Liver (tissue), 9 donors: Measurements from ENCODE around the gene APOL4. TPM values are rescaled to one million over a fixed set of nuclear protein-coding genes. Genes with fewer than 3 reads are reported as not detected.

Experiments used
- DNase-seq: peaks from one replicate; pipeline ENCODE4 v3.0.0-alpha.2; 2017; ENCODE audit warnings: low spot score
- H3K27ac ChIP-seq, 2 donors: one replicate each; pipeline ENCODE4 v1.7.0; 2013; ENCODE audit warnings: inconsistent platforms in 2 of 2, low read length in 2 of 2, control low read depth in 1 of 2, low read depth in 1 of 2, mild to moderate bottlenecking in 1 of 2
- H3K27me3 ChIP-seq, 4 donors: one replicate each; pipeline versions ENCODE4 v1.6.1 to v1.7.0; 2013; ENCODE audit warnings: low read length in 3 of 4, inconsistent platforms in 1 of 4, mild to moderate bottlenecking in 1 of 4, moderate library complexity in 1 of 4; ENCODE audit not compliant: control insufficient read depth in 4 of 4, insufficient read depth in 4 of 4
- H3K36me3 ChIP-seq, 4 donors: one replicate each; pipeline versions ENCODE4 v1.6.1 to v1.7.0; 2013; ENCODE audit warnings: low read length in 3 of 4, mild to moderate bottlenecking in 3 of 4, low read depth in 1 of 4, moderate library complexity in 1 of 4; ENCODE audit not compliant: control insufficient read depth in 4 of 4, insufficient read depth in 3 of 4
- H3K4me1 ChIP-seq, 4 donors: one replicate each; pipeline versions ENCODE4 v1.6.1 to v1.7.0; 2013; ENCODE audit warnings: low read length in 3 of 4, mild to moderate bottlenecking in 3 of 4, moderate library complexity in 1 of 4; ENCODE audit not compliant: control insufficient read depth in 4 of 4, insufficient read depth in 4 of 4
- H3K4me3 ChIP-seq, 3 donors: one replicate each; pipeline versions ENCODE4 v1.6.1 to v1.7.0; 2013; ENCODE audit warnings: low read length in 3 of 3, control low read depth in 1 of 3, low read depth in 1 of 3, mild to moderate bottlenecking in 1 of 3
- H3K9ac ChIP-seq, 2 donors: one replicate each; pipeline ENCODE4 v1.7.0; 2013; ENCODE audit warnings: low read length in 2 of 2, mild to moderate bottlenecking in 2 of 2, moderate library complexity in 2 of 2, control low read depth in 1 of 2, low read depth in 1 of 2
- H3K9me3 ChIP-seq, 4 donors: one replicate each; pipeline versions ENCODE4 v1.6.1 to v1.7.0; 2013; ENCODE audit warnings: low read length in 3 of 4; ENCODE audit not compliant: control insufficient read depth in 4 of 4
- CTCF ChIP-seq: fragments of 150-350 bp; IDR thresholded peaks from 2 replicates; pipeline ENCODE4 v1.5.1; 2017; ENCODE audit warnings: improper control_type of control experiment, low read depth, low read length; ENCODE audit not compliant: missing input control
- EGR1 ChIP-seq, 2 donors: IDR thresholded peaks; 2 replicates each; pipeline ENCODE4 v1.6.1; 2016 to 2018; ENCODE audit warnings: antibody characterized with exemption in 2 of 2, low read depth in 2 of 2
- FOXA1 ChIP-seq: IDR thresholded peaks from 2 replicates; pipeline ENCODE4 v1.6.1; 2016; ENCODE audit warnings: antibody characterized with exemption
- FOXA2 ChIP-seq: IDR thresholded peaks from 2 replicates; pipeline ENCODE4 v1.6.1; 2016; ENCODE audit warnings: antibody characterized with exemption
- GABPA ChIP-seq, 2 donors: IDR thresholded peaks in 1 of 2; conservative IDR thresholded peaks in 1 of 2; 2 replicates each; pipeline ENCODE4 v1.6.1; 2016; ENCODE audit warnings: antibody characterized with exemption in 2 of 2, mild to moderate bottlenecking in 1 of 2, moderate library complexity in 1 of 2
- HNF4A ChIP-seq, 2 donors: conservative IDR thresholded peaks; 2 replicates each; pipeline ENCODE4 v1.6.1; 2016; ENCODE audit warnings: antibody characterized with exemption in 2 of 2, mild to moderate bottlenecking in 2 of 2
- HNF4G ChIP-seq: IDR thresholded peaks from 2 replicates; pipeline ENCODE4 v1.6.1; 2016; ENCODE audit warnings: antibody characterized with exemption
- JUND ChIP-seq, 2 donors: IDR thresholded peaks; 2 replicates each; pipeline ENCODE4 v1.6.1; 2016; ENCODE audit warnings: antibody characterized with exemption in 2 of 2
- MAX ChIP-seq: IDR thresholded peaks from 2 replicates; pipeline ENCODE4 v1.6.1; 2016; ENCODE audit warnings: antibody characterized with exemption
- NR2F2 ChIP-seq: IDR thresholded peaks from 2 replicates; pipeline ENCODE4 v1.6.1; 2016; ENCODE audit warnings: antibody characterized with exemption
- RAD21 ChIP-seq, 2 donors: IDR thresholded peaks; 2 replicates each; pipeline ENCODE4 v1.6.1; 2016; ENCODE audit warnings: antibody characterized with exemption in 2 of 2, mild to moderate bottlenecking in 2 of 2
- RXRA ChIP-seq, 2 donors: IDR thresholded peaks; 2 replicates each; pipeline ENCODE4 v1.6.1; 2017 to 2018; ENCODE audit warnings: antibody characterized with exemption in 2 of 2, mild to moderate bottlenecking in 1 of 2
- SP1 ChIP-seq: IDR thresholded peaks from 2 replicates; pipeline ENCODE4 v1.6.1; 2018; ENCODE audit warnings: antibody characterized with exemption, mild to moderate bottlenecking
- TAF1 ChIP-seq: conservative IDR thresholded peaks from 2 replicates; pipeline ENCODE4 v1.6.1; 2016; ENCODE audit warnings: antibody characterized with exemption, mild to moderate bottlenecking
- YY1 ChIP-seq: IDR thresholded peaks from 2 replicates; pipeline ENCODE4 v1.6.1; 2016; ENCODE audit warnings: antibody characterized with exemption, mild to moderate bottlenecking
- ZBTB33 ChIP-seq: IDR thresholded peaks from 2 replicates; pipeline ENCODE4 v1.6.1; 2016; ENCODE audit warnings: antibody characterized with exemption
- WGBS: extraction: QIAGEN DNeasy Blood & Tissue Kit; methylation state at CpG from one replicate; pipeline ENCODE4 v1.1.7; 2013; 5-methylcytosine and 5-hydroxymethylcytosine counted together
- polyA plus RNA-seq, 2 donors: library from polyadenylated mRNA; stranded (reverse) in 1 of 2; unstranded in 1 of 2; fragments of 200-250 nt in 1 of 2; fragments of >200 nt in 1 of 2; fragmentation: Nextera tagmentation in 1 of 2; extraction: Ambion mirVana in 1 of 2; gene quantifications; one replicate each; pipeline versions ENCODE4 v1.2.1 to v1.2.3, GENCODE V29; 2013 to 2015
- total RNA-seq, 2 donors: library from RNA; depleted of rRNA; stranded (reverse); fragments of >200 nt; gene quantifications; one replicate each; pipeline ENCODE4 v1.2.3, GENCODE V29; 2014
- TF ChIP-seq, protein P1 (sequence below): IDR thresholded peaks from 2 replicates; pipeline ENCODE4 v1.6.1; 2016; ENCODE audit warnings: antibody characterized with exemption
- TF ChIP-seq, protein P2 (sequence below): IDR thresholded peaks from 2 replicates; pipeline ENCODE4 v1.6.1; 2016; ENCODE audit warnings: antibody characterized with exemption, mild to moderate bottlenecking
- donor health status: healthy.
- donor health status: healthy.
- donor health status: healthy.
- donor health status: healthy.
- donor health status: healthy.

The APOL4 gene
- total and polyA plus RNA-seq, 4 donors: 0.59 to 2.3 (median 1.8) TPM

- Histone ChIP-seq H3K4me3 (no peak overlapping the region), H3K9ac (no peak overlapping the region), H3K27me3 (no peaks in the 10 kb centered on the region), H3K27ac (no peak overlapping the region), H3K9me3 (no peaks in the 10 kb centered on the region), H3K4me1 (peaks cover 4 to 34% (median 22%) of the 10 kb centered on the region in 4 donors), H3K36me3 (no peaks in the 10 kb centered on the region)
- DNase-seq: no peak
- TF ChIP-seq EGR1 (IDR thresholded peaks at IDR 0.05; ENCODE audit: low read depth in 2 of 2): no peak
- no peak for TF ChIP-seq JUND (IDR thresholded peaks at IDR 0.05)
- TF ChIP-seq HNF4G: no peak
- no peak for TF ChIP-seq TAF1
- TF ChIP-seq FOXA2: no peak
- no peak for TF ChIP-seq HNF4A (conservative IDR thresholded peaks at IDR 0.05)
- TF ChIP-seq YY1: no peak
- no peak for TF ChIP-seq CTCF
- no peak for TF ChIP-seq FOXA1
- TF ChIP-seq MAX: no peak
- TF ChIP-seq, protein P1, sequence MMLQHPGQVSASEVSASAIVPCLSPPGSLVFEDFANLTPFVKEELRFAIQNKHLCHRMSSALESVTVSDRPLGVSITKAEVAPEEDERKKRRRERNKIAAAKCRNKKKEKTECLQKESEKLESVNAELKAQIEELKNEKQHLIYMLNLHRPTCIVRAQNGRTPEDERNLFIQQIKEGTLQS: no peak
- TF ChIP-seq ZBTB33: no peak
- WGBS: 75% methylated on average over 5 of the region's 5 CpGs
Observed at GRCh38 chr22:36247955-36248354, 46.3 kb upstream of the APOL4 start.

- H3K4me1 ChIP-seq: peaks cover 4 to 29% (median 15%) of the 10 kb centered on the region in 4 donors
- H3K9me3 ChIP-seq: no peaks in the 10 kb centered on the region
- no peak for TF ChIP-seq FOXA2
- no peak for TF ChIP-seq TAF1
- TF ChIP-seq MAX: no peak
- TF ChIP-seq RAD21 (IDR thresholded peaks at IDR 0.05): no peak
- TF ChIP-seq HNF4A (conservative IDR thresholded peaks at IDR 0.05): no peak
- TF ChIP-seq RXRA (IDR thresholded peaks at IDR 0.05): no peak
- TF ChIP-seq YY1: no peak
- no peak for TF ChIP-seq ZBTB33
- no peak for TF ChIP-seq EGR1 (IDR thresholded peaks at IDR 0.05; ENCODE audit: low read depth in 2 of 2)
- no peak for TF ChIP-seq NR2F2
- no peak for TF ChIP-seq CTCF
- TF ChIP-seq, protein P1: no peak
- TF ChIP-seq FOXA1: no peak
- TF ChIP-seq GABPA (IDR thresholded peaks at IDR 0.05 in 1 of 2, conservative IDR thresholded peaks at IDR 0.05 in 1 of 2): no peak
- no peak for TF ChIP-seq HNF4G
- no peak for TF ChIP-seq SP1
- TF ChIP-seq, protein P2, sequence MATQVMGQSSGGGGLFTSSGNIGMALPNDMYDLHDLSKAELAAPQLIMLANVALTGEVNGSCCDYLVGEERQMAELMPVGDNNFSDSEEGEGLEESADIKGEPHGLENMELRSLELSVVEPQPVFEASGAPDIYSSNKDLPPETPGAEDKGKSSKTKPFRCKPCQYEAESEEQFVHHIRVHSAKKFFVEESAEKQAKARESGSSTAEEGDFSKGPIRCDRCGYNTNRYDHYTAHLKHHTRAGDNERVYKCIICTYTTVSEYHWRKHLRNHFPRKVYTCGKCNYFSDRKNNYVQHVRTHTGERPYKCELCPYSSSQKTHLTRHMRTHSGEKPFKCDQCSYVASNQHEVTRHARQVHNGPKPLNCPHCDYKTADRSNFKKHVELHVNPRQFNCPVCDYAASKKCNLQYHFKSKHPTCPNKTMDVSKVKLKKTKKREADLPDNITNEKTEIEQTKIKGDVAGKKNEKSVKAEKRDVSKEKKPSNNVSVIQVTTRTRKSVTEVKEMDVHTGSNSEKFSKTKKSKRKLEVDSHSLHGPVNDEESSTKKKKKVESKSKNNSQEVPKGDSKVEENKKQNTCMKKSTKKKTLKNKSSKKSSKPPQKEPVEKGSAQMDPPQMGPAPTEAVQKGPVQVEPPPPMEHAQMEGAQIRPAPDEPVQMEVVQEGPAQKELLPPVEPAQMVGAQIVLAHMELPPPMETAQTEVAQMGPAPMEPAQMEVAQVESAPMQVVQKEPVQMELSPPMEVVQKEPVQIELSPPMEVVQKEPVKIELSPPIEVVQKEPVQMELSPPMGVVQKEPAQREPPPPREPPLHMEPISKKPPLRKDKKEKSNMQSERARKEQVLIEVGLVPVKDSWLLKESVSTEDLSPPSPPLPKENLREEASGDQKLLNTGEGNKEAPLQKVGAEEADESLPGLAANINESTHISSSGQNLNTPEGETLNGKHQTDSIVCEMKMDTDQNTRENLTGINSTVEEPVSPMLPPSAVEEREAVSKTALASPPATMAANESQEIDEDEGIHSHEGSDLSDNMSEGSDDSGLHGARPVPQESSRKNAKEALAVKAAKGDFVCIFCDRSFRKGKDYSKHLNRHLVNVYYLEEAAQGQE: no peak
- no peak for TF ChIP-seq JUND (IDR thresholded peaks at IDR 0.05)
- peak overlapping the region in 1 of 2 donors; percentile 34 for H3K27ac ChIP-seq
- H3K9ac ChIP-seq: no peak overlapping the region
- no peak for DNase-seq
- no peaks in the 10 kb centered on the region for H3K27me3 ChIP-seq
- no peak overlapping the region for H3K4me3 ChIP-seq
- no peaks in the 10 kb centered on the region for H3K36me3 ChIP-seq
- WGBS: 91% methylated on average over 3 of the region's 3 CpGs
Observed at GRCh38 chr22:36246718-36247117, 45.1 kb upstream of the APOL4 start.
